ENCODE measurements around the gene CYP8B1.

Gene CYP8B1

DNA sequence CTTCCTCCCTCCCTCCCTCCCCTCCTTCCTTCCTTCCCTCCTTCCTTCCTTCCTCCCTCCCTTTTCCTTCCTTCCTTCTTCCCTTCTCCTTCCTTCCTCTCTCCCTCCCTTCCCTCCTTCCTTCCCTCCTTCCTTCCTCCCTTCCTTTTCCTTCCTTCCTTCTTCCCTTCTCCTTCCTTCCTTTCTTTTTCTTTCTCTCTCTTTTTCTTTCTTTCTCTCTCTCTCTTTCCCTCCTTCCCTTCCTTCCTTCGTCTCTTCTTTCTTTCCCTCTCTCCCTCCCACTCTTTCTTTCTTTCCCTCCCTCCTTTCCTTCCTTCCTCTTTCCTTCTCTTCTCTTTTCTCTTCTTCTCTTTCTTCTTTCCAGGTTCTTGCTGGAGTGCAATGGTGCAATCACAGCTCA is 28.4 kb upstream of the CYP8B1 start:
- no peak overlapping the region for H3K9ac ChIP-seq
- no peaks in the 10 kb centered on the region for H3K27me3 ChIP-seq (ENCODE audit: insufficient read depth, low read depth)
- TF ChIP-seq, protein P1, sequence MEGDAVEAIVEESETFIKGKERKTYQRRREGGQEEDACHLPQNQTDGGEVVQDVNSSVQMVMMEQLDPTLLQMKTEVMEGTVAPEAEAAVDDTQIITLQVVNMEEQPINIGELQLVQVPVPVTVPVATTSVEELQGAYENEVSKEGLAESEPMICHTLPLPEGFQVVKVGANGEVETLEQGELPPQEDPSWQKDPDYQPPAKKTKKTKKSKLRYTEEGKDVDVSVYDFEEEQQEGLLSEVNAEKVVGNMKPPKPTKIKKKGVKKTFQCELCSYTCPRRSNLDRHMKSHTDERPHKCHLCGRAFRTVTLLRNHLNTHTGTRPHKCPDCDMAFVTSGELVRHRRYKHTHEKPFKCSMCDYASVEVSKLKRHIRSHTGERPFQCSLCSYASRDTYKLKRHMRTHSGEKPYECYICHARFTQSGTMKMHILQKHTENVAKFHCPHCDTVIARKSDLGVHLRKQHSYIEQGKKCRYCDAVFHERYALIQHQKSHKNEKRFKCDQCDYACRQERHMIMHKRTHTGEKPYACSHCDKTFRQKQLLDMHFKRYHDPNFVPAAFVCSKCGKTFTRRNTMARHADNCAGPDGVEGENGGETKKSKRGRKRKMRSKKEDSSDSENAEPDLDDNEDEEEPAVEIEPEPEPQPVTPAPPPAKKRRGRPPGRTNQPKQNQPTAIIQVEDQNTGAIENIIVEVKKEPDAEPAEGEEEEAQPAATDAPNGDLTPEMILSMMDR (conservative IDR thresholded peaks at IDR 0.05; ENCODE audit: low read depth, low read length) = no peak
- no peak overlapping the region for H3K4me2 ChIP-seq
- H3K4me1 ChIP-seq (ENCODE audit: low read depth, poor library complexity, severe bottlenecking) = no peaks in the 10 kb centered on the region
- H3K4me3 ChIP-seq (IDR thresholded peaks at IDR 0.05; ENCODE audit: insufficient read depth, low read depth, low read length) = no peak overlapping the region
- H3K27ac ChIP-seq = no peak overlapping the region
- H3K79me2 ChIP-seq (ENCODE audit: insufficient read depth, low read depth) = no peaks in the 10 kb centered on the region
- H2AFZ ChIP-seq (ENCODE audit: low read depth) = no peak overlapping the region
- no peaks in the 10 kb centered on the region for H4K20me1 ChIP-seq (ENCODE audit: insufficient read depth)
- H3K36me3 ChIP-seq (ENCODE audit: insufficient read depth) = no peaks in the 10 kb centered on the region

DNA sequence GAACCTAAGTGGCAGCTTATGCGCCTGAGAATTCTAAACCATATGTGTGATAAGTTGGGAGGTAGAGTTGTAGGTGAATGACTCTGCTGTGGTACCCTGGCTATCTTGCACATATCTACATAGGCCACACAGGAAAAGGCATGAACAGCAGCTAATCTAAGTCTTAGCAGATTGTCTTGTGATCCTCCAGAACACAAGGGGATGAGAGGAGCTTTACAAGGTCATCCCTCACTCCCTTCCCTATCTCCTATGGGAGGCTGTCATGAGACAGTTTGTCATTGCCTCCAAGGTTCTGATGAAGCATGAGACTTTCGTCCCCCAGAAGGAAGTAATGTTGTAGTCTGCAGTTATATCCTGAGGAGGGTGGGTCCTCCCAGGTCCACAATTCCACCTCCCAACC is 26.6 kb upstream of the CYP8B1 start:
- no peak overlapping the region for H3K4me2 ChIP-seq
- H3K36me3 ChIP-seq (ENCODE audit: insufficient read depth) = no peaks in the 10 kb centered on the region
- TF ChIP-seq, protein P1 (conservative IDR thresholded peaks at IDR 0.05; ENCODE audit: low read depth, low read length) = no peak
- no peaks in the 10 kb centered on the region for H3K4me1 ChIP-seq (ENCODE audit: low read depth, poor library complexity, severe bottlenecking)
- no peak overlapping the region for H3K9ac ChIP-seq
- no peaks in the 10 kb centered on the region for H3K79me2 ChIP-seq (ENCODE audit: insufficient read depth, low read depth)
- H4K20me1 ChIP-seq (ENCODE audit: insufficient read depth) = no peaks in the 10 kb centered on the region
- H2AFZ ChIP-seq (ENCODE audit: low read depth) = no peak overlapping the region
- no peak overlapping the region for H3K27ac ChIP-seq
- no peak overlapping the region for H3K4me3 ChIP-seq (IDR thresholded peaks at IDR 0.05; ENCODE audit: insufficient read depth, low read depth, low read length)
- no peaks in the 10 kb centered on the region for H3K27me3 ChIP-seq (ENCODE audit: insufficient read depth, low read depth)

DNA sequence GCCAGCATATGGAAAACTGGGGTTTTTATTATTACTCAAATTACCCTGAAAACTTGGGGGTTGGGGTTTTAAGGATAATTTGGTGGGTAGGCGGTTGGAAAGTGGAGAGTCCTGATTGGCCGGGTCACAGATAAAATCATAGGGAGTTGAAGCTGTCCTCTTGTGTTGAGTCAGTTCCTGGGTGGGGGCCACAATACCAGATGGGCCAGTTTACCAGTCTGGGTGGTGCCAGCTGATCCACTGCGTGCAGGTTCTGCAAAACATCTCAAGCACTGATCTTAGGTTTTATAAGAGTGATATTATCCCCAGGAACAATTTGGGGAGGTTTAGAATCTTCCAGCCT is 25.4 kb upstream of the CYP8B1 start:
- Histone ChIP-seq H3K79me2 (ENCODE audit: insufficient read depth, low read depth) (no peaks in the 10 kb centered on the region), H3K27ac (no peak overlapping the region), H2AFZ (ENCODE audit: low read depth) (no peak overlapping the region), H3K4me2 (no peak overlapping the region), H3K4me3 (IDR thresholded peaks at IDR 0.05; ENCODE audit: insufficient read depth, low read depth, low read length) (no peak overlapping the region), H4K20me1 (ENCODE audit: insufficient read depth) (no peaks in the 10 kb centered on the region), H3K9ac (no peak overlapping the region), H3K4me1 (ENCODE audit: low read depth, poor library complexity, severe bottlenecking) (no peaks in the 10 kb centered on the region), H3K27me3 (ENCODE audit: insufficient read depth, low read depth) (no peaks in the 10 kb centered on the region), H3K36me3 (ENCODE audit: insufficient read depth) (no peaks in the 10 kb centered on the region)
- TF ChIP-seq, protein P1 (conservative IDR thresholded peaks at IDR 0.05; ENCODE audit: low read depth, low read length) = no peak

DNA sequence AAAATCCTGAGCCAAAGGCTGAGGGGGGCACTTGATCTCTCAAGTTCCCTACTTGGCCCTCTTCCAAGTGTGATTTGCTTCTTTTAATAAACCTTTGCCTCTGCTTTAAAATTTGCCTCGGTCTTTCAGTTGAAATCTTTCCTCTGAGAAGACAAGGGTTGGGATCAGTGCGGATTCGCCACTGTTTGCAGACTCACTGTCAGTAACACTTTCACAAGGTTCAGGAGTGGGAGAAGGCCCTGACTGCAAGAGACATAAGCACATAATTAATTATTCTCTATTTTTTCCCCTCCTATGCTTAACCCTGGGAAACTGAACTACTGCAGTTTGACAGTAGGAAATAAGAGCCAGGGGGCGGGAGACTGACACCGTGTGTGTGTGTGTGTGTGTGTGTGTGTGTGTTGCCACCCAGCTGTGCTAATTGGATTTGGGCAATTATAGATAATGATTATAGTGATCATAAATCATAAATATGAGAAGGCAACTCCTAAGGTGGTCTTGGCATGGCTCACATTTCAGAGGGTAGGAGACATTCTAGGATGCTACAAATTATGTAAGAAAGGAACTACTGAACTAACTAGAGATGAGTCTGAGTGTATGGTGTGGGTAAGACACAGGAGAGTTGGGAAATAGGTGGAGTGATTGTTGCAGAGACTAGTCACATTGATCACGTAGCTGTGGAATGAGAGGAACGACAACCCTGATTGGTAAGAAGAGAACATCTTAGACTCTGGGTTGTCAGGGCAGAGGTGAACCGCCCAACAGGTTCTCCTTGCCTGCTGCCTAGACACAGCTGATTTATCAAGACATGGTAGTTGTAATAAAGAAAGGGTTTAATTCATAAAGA is 24.8 kb upstream of the CYP8B1 start:
- TF ChIP-seq, protein P1 (conservative IDR thresholded peaks at IDR 0.05; ENCODE audit: low read depth, low read length) = no peak
- Histone ChIP-seq H3K79me2 (ENCODE audit: insufficient read depth, low read depth) (no peaks in the 10 kb centered on the region), H3K4me1 (ENCODE audit: low read depth, poor library complexity, severe bottlenecking) (no peaks in the 10 kb centered on the region), H3K36me3 (ENCODE audit: insufficient read depth) (no peaks in the 10 kb centered on the region), H2AFZ (ENCODE audit: low read depth) (no peak overlapping the region), H3K4me3 (IDR thresholded peaks at IDR 0.05; ENCODE audit: insufficient read depth, low read depth, low read length) (no peak overlapping the region), H3K27ac (no peak overlapping the region), H3K9ac (no peak overlapping the region), H3K4me2 (no peak overlapping the region), H3K27me3 (ENCODE audit: insufficient read depth, low read depth) (no peaks in the 10 kb centered on the region), H4K20me1 (ENCODE audit: insufficient read depth) (no peaks in the 10 kb centered on the region)
